G401 (cell line): ENCODE measurements around the gene GJB5. TPM values are rescaled to one million over a fixed set of nuclear protein-coding genes. Genes with fewer than 3 reads are reported as not detected.
A peak's percentile ranks its signal among the peaks of the same experiment; 100 is the strongest.
"Not testable (repeated sequence)": the region's sequence is repeated elsewhere in the genome, so short reads cannot be mapped to it uniquely, and the experiment has no call there.

Source experiments
- DNase-seq: peaks from one replicate; pipeline ENCODE4 v3.0.0-alpha.2; 2015; ENCODE audit warnings: low spot score
- in situ Hi-C: cut with HindIII; loops from 2 replicates; pipeline ENCODE4 v1.10.0; 2016; ENCODE audit warnings: low sequenced_read_pairs, mixed read lengths
- total RNA-seq: library from RNA; depleted of rRNA; stranded (reverse); fragments of >200 nt; shearing (Covaris generic); gene quantifications from 2 replicates; pipeline ENCODE4 v1.2.3, GENCODE V29; 2014

Gene GJB5
- total RNA-seq, 1 experiment from 2014 or later: 0.24 TPM

- in situ Hi-C loops: no loop called here
- DNase-seq: no peak
Measured at GRCh38 chr1:34770891-34771504, 16.2 kb downstream of the GJB5 start.

GRCh38 chr1:34771573-34772371 is 16.9 kb downstream of the GJB5 start:
- in situ Hi-C loops: no loop called here

GRCh38 chr1:34773114-34773513 is 18.3 kb downstream of the GJB5 start:
- in situ Hi-C loops: not testable (repeated sequence)

More at GRCh38 chr1:34771573-34772371, 16.9 kb downstream of the GJB5 start:
- DNase-seq: no peak

GRCh38 chr1:34774957-34775356 is 20.1 kb downstream of the GJB5 start:
- in situ Hi-C loops: no loop called here
- peak; percentile 18 for DNase-seq

More at GRCh38 chr1:34773114-34773513, 18.3 kb downstream of the GJB5 start:
- DNase-seq: not testable (repeated sequence)

GRCh38 chr1:34776911-34777310 is 22.1 kb downstream of the GJB5 start:
- in situ Hi-C loops: no loop called here
- DNase-seq: no peak

- in situ Hi-C loops: no loop called here
- DNase-seq: no peak
Measured at GRCh38 chr1:34777519-34778321, 22.9 kb downstream of the GJB5 start.

GRCh38 chr1:34778381-34778780 is 23.5 kb downstream of the GJB5 start:
- in situ Hi-C loops: no loop called here
- peak; percentile 10 for DNase-seq

GRCh38 chr1:34779005-34779404 is 24.2 kb downstream of the GJB5 start:
- in situ Hi-C loops: no loop called here
- DNase-seq: no peak

- DNase-seq: no peak
- in situ Hi-C loops: no loop called here
Measured at GRCh38 chr1:34779526-34779925, 24.7 kb downstream of the GJB5 start.

GRCh38 chr1:34779962-34780361 is 25.1 kb downstream of the GJB5 start:
- no peak for DNase-seq
- in situ Hi-C loops: no loop called here

- no peak for DNase-seq
- in situ Hi-C loops: no loop called here
Measured at GRCh38 chr1:34780528-34780927, 25.7 kb downstream of the GJB5 start.

- no peak for DNase-seq
- in situ Hi-C loops: no loop called here
Measured at GRCh38 chr1:34781071-34781843, 26.4 kb downstream of the GJB5 start, which contains the start of gene GJB3. Gene GJB3 (plus strand): TSS chr1:34781214. CDS start chr1:34784763, 3,549 bp downstream.

GRCh38 chr1:34781844-34782391 is 27.1 kb downstream of the GJB5 start:
- in situ Hi-C loops: no loop called here
- no peak for DNase-seq

GRCh38 chr1:34784751-34785221 is 29.9 kb downstream of the GJB5 start:
- no peak for DNase-seq
- in situ Hi-C loops: no loop called here

GRCh38 chr1:34785231-34785874 is 30.5 kb downstream of the GJB5 start:
- in situ Hi-C loops: no loop called here
- DNase-seq: no peak

- DNase-seq: no peak
- in situ Hi-C loops: no loop called here
Measured at GRCh38 chr1:34785875-34786470, 31.1 kb downstream of the GJB5 start.

GRCh38 chr1:34786521-34787325 is 31.9 kb downstream of the GJB5 start:
- DNase-seq: peak; percentile 82
- in situ Hi-C loops: no loop called here
